ENCODE results near the gene EXOC6. TPM values are rescaled to one million over a fixed set of nuclear protein-coding genes. Genes with fewer than 3 reads are reported as not detected.

The EXOC6 gene
- total and polyA plus RNA-seq, 10 donors, result 7.0 to 40.0 (median 25.4) TPM

DNA sequence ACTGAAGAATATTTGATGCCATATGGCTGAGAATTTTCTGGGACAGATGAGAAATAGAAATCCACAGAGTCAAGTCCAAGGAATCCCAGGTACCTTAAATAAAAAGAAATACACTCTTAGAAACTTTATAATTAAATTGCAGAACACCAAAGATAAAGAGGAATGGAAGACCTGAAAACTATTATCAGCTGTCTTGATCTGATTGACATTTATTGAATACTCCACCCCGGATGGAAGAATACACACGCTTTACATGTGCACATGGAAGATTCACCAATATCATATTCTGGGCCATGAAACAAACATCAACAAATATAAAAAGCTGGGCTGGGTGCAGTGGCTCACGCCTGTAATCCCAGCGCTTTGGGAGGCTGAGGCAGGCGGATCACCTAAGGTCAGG, 81.6 kb downstream of the EXOC6 start:
- Histone ChIP-seq H3K4me1 (no peaks in the 10 kb centered on the region), H3K36me3 (peaks cover 0 to 66% (median 10%) of the 10 kb centered on the region in 6 donors)
- DNase-seq, result no peak

GRCh38 chr10:92931597-92931996, 83.3 kb downstream of the EXOC6 start:
- Histone ChIP-seq H3K27me3 (replicated peaks in 1 of 7) (no peaks in the 10 kb centered on the region), H3K27ac (no peak overlapping the region), H3K9me3 (no peaks in the 10 kb centered on the region), H3K36me3 (peaks cover 0 to 70% (median 13%) of the 10 kb centered on the region in 6 donors), H3K4me3 (no peak overlapping the region), H3K4me1 (no peaks in the 10 kb centered on the region)
- TF ChIP-seq POLR2A (IDR thresholded peaks at IDR 0.05), result no peak
- no peak for TF ChIP-seq CTCF (IDR thresholded peaks at IDR 0.05 in 8 of 11, conservative IDR thresholded peaks at IDR 0.05 in 3 of 11)
- TF ChIP-seq POLR2AphosphoS5 (IDR thresholded peaks at IDR 0.05), result no peak
- no peak for DNase-seq
- intact Hi-C loops (cut with DNase I; ENCODE audit: low total_unique reads), result no loop called here
- WGBS, 5 donors, result 42 to 78% (median 69%) methylated on average over 1 of the region's 1 CpG

More for the DNA sequence above, 81.6 kb downstream of the EXOC6 start:
- H3K9me3 ChIP-seq, result no peaks in the 10 kb centered on the region
- no peak overlapping the region for H3K4me3 ChIP-seq
- H3K27me3 ChIP-seq (replicated peaks in 1 of 7), result no peaks in the 10 kb centered on the region
- TF ChIP-seq POLR2AphosphoS5 (IDR thresholded peaks at IDR 0.05) (no peak), POLR2A (IDR thresholded peaks at IDR 0.05) (no peak), CTCF (IDR thresholded peaks at IDR 0.05 in 8 of 11, conservative IDR thresholded peaks at IDR 0.05 in 3 of 11) (no peak)
- intact Hi-C loops (cut with DNase I; ENCODE audit: low total_unique reads), result no loop called here
- whole genome bisulfite sequencing, 5 donors, result 87 to 98% (median 94%) methylated on average over 5 of the region's 5 CpGs
- H3K27ac ChIP-seq, result no peak overlapping the region

- intact Hi-C loops (cut with DNase I; ENCODE audit: low total_unique reads), result no loop called here
- H3K4me1 ChIP-seq, result no peaks in the 10 kb centered on the region
These were observed 89.6 kb downstream of the EXOC6 start for GRCh38 chr10:92937876-92938275.

DNA sequence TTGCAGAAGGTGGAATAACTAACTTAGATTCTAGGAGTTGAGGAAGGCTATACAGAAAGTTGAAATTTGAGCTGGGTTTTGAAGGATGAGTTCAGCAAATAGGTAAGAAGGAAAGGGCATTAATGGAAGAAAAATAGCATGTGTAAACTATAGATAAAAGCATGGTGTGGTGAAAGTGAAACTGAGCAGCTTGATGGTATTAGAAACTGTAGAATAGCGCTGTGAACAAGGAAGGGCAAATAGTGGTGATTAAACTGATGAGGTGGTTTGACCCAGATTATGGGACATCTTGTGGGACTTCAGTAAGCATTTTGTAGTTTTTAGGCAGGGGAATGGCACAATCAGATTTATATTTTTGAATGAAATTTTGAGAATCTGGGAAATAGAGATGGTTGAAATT, 90.5 kb downstream of the EXOC6 start:
- H3K4me3 ChIP-seq, result no peak overlapping the region
- TF ChIP-seq POLR2A (IDR thresholded peaks at IDR 0.05) (no peak), CTCF (IDR thresholded peaks at IDR 0.05 in 8 of 11, conservative IDR thresholded peaks at IDR 0.05 in 3 of 11) (no peak), POLR2AphosphoS5 (IDR thresholded peaks at IDR 0.05) (no peak)
- 76 to 84% (median 80%) methylated on average over 1 of the region's 1 CpG for WGBS, 5 donors

More at GRCh38 chr10:92937876-92938275, 89.6 kb downstream of the EXOC6 start:
- H3K27ac ChIP-seq, result no peak overlapping the region
- TF ChIP-seq POLR2A (IDR thresholded peaks at IDR 0.05), result no peak
- no peak for TF ChIP-seq POLR2AphosphoS5 (IDR thresholded peaks at IDR 0.05)
- no peak for TF ChIP-seq CTCF (IDR thresholded peaks at IDR 0.05 in 8 of 11, conservative IDR thresholded peaks at IDR 0.05 in 3 of 11)
- no peak for DNase-seq
- H3K27me3 ChIP-seq (replicated peaks in 1 of 7), result no peaks in the 10 kb centered on the region
- H3K4me3 ChIP-seq, result no peak overlapping the region
- H3K9me3 ChIP-seq, result no peaks in the 10 kb centered on the region
- peaks cover 0 to 45% (median 16%) of the 10 kb centered on the region in 6 donors for H3K36me3 ChIP-seq

More for the DNA sequence above, 90.5 kb downstream of the EXOC6 start:
- Histone ChIP-seq H3K36me3 (peaks cover 0 to 55% (median 21%) of the 10 kb centered on the region in 6 donors), H3K27me3 (replicated peaks in 1 of 7) (no peaks in the 10 kb centered on the region), H3K27ac (no peak overlapping the region), H3K4me1 (no peaks in the 10 kb centered on the region), H3K9me3 (no peaks in the 10 kb centered on the region)
- DNase-seq, result no peak
- intact Hi-C loops (cut with DNase I; ENCODE audit: low total_unique reads), result no loop called here
